Testis (tissue), 2 donors: ENCODE data around the gene TFEB.

Source experiments
- CTCF ChIP-seq, 3 experiments: fragments of 450-650 bp in 2 of 3; fragments of 200-600 bp in 1 of 3; sonication (generic) in 1 of 3; IDR thresholded peaks; one replicate each; pipeline ENCODE4 v1.5.1; 2016 to 2019; ENCODE audit warnings: antibody characterized with exemption in 3 of 3, mild to moderate bottlenecking in 2 of 3, moderate library complexity in 1 of 3
- POLR2A ChIP-seq: fragments of 450-650 bp; IDR thresholded peaks from one replicate; pipeline ENCODE4 v1.6.1; 2017; ENCODE audit warnings: antibody characterized with exemption, mild to moderate bottlenecking, moderate library complexity

GRCh38 chr6:41711323-41712038 is 23.9 kb downstream of the TFEB start:
- TF ChIP-seq CTCF (IDR thresholded peaks at IDR 0.05), result no peak
- no peak for TF ChIP-seq POLR2A
